Keratinocyte (primary cell): ENCODE measurements around the gene ABTB1. TPM values are rescaled to one million over a fixed set of nuclear protein-coding genes. Genes with fewer than 3 reads are reported as not detected.

Experiments used
- DNase-seq: peaks from one replicate; pipeline ENCODE4 v3.0.0-alpha.2; 2011; ENCODE audit warnings: low read depth, missing footprints, low spot score
- FAIRE-seq: peaks from 2 replicates; lab custom pipeline; 2011; peaks lifted over from hg19 to GRCh38; lab: Jason Lieb, UNC
- H2AFZ ChIP-seq: 2 replicates; pipeline ENCODE4 v1.6.0; 2012; ENCODE audit warnings: low read length, control low read depth, inconsistent platforms; ENCODE audit not compliant: control insufficient read depth
- H3K27ac ChIP-seq: 2 replicates; pipeline ENCODE4 v1.5.1; 2011; ENCODE audit warnings: low read length; ENCODE audit not compliant: control insufficient read depth, insufficient read depth
- H3K27me3 ChIP-seq: 3 replicates; pipeline ENCODE4 v1.6.0; 2011; ENCODE audit warnings: low read length; ENCODE audit not compliant: control insufficient read depth, insufficient read depth; ENCODE audit errors: extremely low read depth
- H3K36me3 ChIP-seq, 2 experiments: 2 replicates in 1 of 2; 3 replicates in 1 of 2; pipeline ENCODE4 v1.5.1; 2011; ENCODE audit warnings: low read length in 2 of 2, mild to moderate bottlenecking in 1 of 2; ENCODE audit not compliant: control insufficient read depth in 2 of 2, insufficient read depth in 2 of 2; ENCODE audit errors: extremely low read depth in 1 of 2
- H3K4me1 ChIP-seq: 3 replicates; pipeline ENCODE4 v1.5.1; 2011; ENCODE audit warnings: low read length; ENCODE audit not compliant: control insufficient read depth, insufficient read depth; ENCODE audit errors: extremely low read depth
- H3K4me2 ChIP-seq: 3 replicates; pipeline ENCODE4 v1.6.0; 2011; ENCODE audit warnings: low read depth, low read length; ENCODE audit not compliant: control insufficient read depth, insufficient read depth; ENCODE audit errors: extremely low read depth
- H3K4me3 ChIP-seq, 3 experiments: fragments of 200-600 bp in 1 of 3; sonication (generic) in 1 of 3; 2 replicates in 2 of 3; 3 replicates in 1 of 3; pipeline ENCODE4 v1.5.1; 2011 to 2016; ENCODE audit warnings: low read length in 3 of 3, mild to moderate bottlenecking in 3 of 3, control low read depth in 2 of 3, inconsistent platforms in 1 of 3, low read depth in 1 of 3, mixed read lengths in 1 of 3, mixed run types in 1 of 3, moderate library complexity in 1 of 3; ENCODE audit not compliant: control insufficient read depth in 2 of 3, insufficient read depth in 2 of 3; ENCODE audit errors: extremely low read depth in 1 of 3
- H3K79me2 ChIP-seq: 2 replicates; pipeline ENCODE4 v1.6.0; 2012; ENCODE audit warnings: low read length; ENCODE audit not compliant: control insufficient read depth, insufficient read depth
- H3K9ac ChIP-seq: 3 replicates; pipeline ENCODE4 v1.6.0; 2011; ENCODE audit warnings: low read length; ENCODE audit not compliant: control insufficient read depth, insufficient read depth; ENCODE audit errors: extremely low read depth
- H3K9me1 ChIP-seq: 3 replicates; pipeline ENCODE4 v1.6.0; 2011; ENCODE audit warnings: low read length; ENCODE audit not compliant: control insufficient read depth, insufficient read depth; ENCODE audit errors: extremely low read depth
- H3K9me3 ChIP-seq: 2 replicates; pipeline ENCODE4 v1.5.1; 2012; ENCODE audit warnings: low read depth, low read length; ENCODE audit not compliant: control insufficient read depth
- H4K20me1 ChIP-seq: 3 replicates; pipeline ENCODE4 v1.6.0; 2011; ENCODE audit warnings: low read length; ENCODE audit not compliant: control insufficient read depth, insufficient read depth; ENCODE audit errors: extremely low read depth
- CTCF ChIP-seq, 3 experiments: IDR thresholded peaks in 1 of 3; conservative IDR thresholded peaks in 1 of 3; optimal IDR thresholded peaks in 1 of 3; 2 replicates in 2 of 3; 3 replicates in 1 of 3; pipeline versions ENCODE3 to v1.5.1; 2011; ENCODE audit warnings: low read length in 3 of 3, mild to moderate bottlenecking in 3 of 3, moderate library complexity in 2 of 3, control low read depth in 1 of 3, inconsistent platforms in 1 of 3; ENCODE audit not compliant: insufficient read depth in 2 of 3; ENCODE audit errors: extremely low read depth in 1 of 3
- EZH2 ChIP-seq: IDR thresholded peaks from one replicate; pipeline ENCODE4 v1.6.1; 2012; ENCODE audit warnings: inconsistent platforms, mild to moderate bottlenecking, low read length, moderate library complexity
- dilution Hi-C: fragments of 300-500 bp; cut with MboI; formaldehyde crosslinking; loops from one replicate; pipeline ENCODE4 v1.7.0; 2020; ENCODE audit warnings: low sequenced_read_pairs; ENCODE audit not compliant: extremely low pct_ligation_motif_present
- polyA plus RNA-seq, 5 experiments: library from polyadenylated mRNA; depleted of rRNA in 3 of 5; stranded (reverse) in 3 of 5; stranded (forward) in 1 of 5; unstranded in 1 of 5; fragments of >200 nt; gene quantifications; 1 replicate in 1 of 5; 2 replicates in 3 of 5; 3 replicates in 1 of 5; pipeline versions ENCODE4 v1.2.1 to v1.2.3, GENCODE V29; 2011 to 2012; ENCODE audit warnings: missing spikeins in 2 of 5, low read depth in 1 of 5, low replicate concordance in 1 of 5

ABTB1 gene
- polyA plus RNA-seq, 1 donor (not counting 4 experiments of a cell fraction or from before 2014, with no cell fraction given), result 11.6 TPM

GRCh38 chr3:127693336-127693843 lies 20.6 kb downstream of the ABTB1 start:
- no peaks in the 10 kb centered on the region for H4K20me1 ChIP-seq
- peaks cover 33% of the 10 kb centered on the region for H3K4me1 ChIP-seq
- TF ChIP-seq EZH2 (no peak), CTCF (optimal IDR thresholded peaks at IDR 0.05 in 1 of 3, IDR thresholded peaks at IDR 0.05 in 1 of 3, conservative IDR thresholded peaks at IDR 0.05 in 1 of 3; ENCODE audit: extremely low read depth in 1 of 3, insufficient read depth in 2 of 3, low read length in 3 of 3) (no peak)
- H3K36me3 ChIP-seq, result no peaks in the 10 kb centered on the region
- no peaks in the 10 kb centered on the region for H3K27me3 ChIP-seq
- no peak overlapping the region for H3K27ac ChIP-seq
- no peak for FAIRE-seq
- no peaks in the 10 kb centered on the region for H3K9me3 ChIP-seq
- H3K9me1 ChIP-seq, result no peaks in the 10 kb centered on the region
- no peak overlapping the region for H3K4me2 ChIP-seq
- no peaks in the 10 kb centered on the region for H3K79me2 ChIP-seq
- no peak overlapping the region for H3K4me3 ChIP-seq
- no peak overlapping the region for H2AFZ ChIP-seq
- no peak for DNase-seq
- dilution Hi-C loops, result no loop called here
- H3K9ac ChIP-seq, result no peak overlapping the region

DNA sequence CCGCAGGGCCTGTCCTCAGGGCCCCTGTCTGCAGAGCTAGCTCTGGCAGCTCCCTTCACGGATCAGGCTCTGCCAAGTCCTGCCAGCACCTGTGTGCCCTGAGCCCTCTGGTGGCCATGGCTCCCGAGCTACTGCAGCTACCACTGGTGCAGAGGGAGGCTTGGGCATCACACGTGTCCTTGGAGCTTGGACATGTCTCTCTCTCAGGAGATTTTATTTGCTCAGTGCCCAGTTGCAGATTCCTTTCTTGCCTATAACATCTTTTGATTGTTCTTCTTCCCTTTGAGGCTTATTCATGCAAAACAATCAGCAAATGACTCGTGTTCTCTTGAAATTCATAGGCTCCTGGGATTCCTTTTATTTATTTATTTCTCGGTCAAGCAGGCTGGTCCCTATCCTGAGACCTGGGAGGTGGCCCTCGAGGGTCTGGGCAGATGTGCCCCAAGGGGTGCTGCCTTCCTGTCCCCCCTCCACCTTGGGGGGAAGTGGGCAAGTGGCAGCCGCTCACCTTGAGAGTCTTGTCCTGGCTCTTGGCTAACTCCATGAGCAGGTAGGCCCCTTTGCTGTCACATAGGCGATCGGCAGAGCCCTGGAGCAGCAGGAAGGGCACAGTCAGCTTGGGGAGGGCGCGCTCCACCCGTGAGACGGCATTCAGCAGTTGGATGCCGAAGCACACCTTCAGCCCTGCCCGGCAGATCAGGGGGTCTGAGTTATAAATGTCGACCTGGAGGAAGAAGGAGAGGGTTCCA lies 21.9 kb downstream of the ABTB1 start:
- H3K79me2 ChIP-seq, result no peaks in the 10 kb centered on the region
- no peaks in the 10 kb centered on the region for H3K36me3 ChIP-seq
- no peak overlapping the region for H3K4me2 ChIP-seq
- no peaks in the 10 kb centered on the region for H3K9me3 ChIP-seq
- peaks cover 30% of the 10 kb centered on the region for H3K4me1 ChIP-seq
- H3K27me3 ChIP-seq, result no peaks in the 10 kb centered on the region
- H4K20me1 ChIP-seq, result no peaks in the 10 kb centered on the region
- no peak overlapping the region for H2AFZ ChIP-seq
- TF ChIP-seq CTCF (optimal IDR thresholded peaks at IDR 0.05 in 1 of 3, IDR thresholded peaks at IDR 0.05 in 1 of 3, conservative IDR thresholded peaks at IDR 0.05 in 1 of 3; ENCODE audit: extremely low read depth in 1 of 3, insufficient read depth in 2 of 3, low read length in 3 of 3) (peak in 2 of 3 experiments; percentile 51 to 63), EZH2 (no peak)
- FAIRE-seq, result peak; percentile 32
- H3K9ac ChIP-seq, result no peak overlapping the region
- no peak for DNase-seq
- H3K9me1 ChIP-seq, result no peaks in the 10 kb centered on the region
- no peak overlapping the region for H3K27ac ChIP-seq
- dilution Hi-C loops, result no loop called here
- no peak overlapping the region for H3K4me3 ChIP-seq
